ENCODE measurements around the gene BAHCC1.

BAHCC1 gene

DNA sequence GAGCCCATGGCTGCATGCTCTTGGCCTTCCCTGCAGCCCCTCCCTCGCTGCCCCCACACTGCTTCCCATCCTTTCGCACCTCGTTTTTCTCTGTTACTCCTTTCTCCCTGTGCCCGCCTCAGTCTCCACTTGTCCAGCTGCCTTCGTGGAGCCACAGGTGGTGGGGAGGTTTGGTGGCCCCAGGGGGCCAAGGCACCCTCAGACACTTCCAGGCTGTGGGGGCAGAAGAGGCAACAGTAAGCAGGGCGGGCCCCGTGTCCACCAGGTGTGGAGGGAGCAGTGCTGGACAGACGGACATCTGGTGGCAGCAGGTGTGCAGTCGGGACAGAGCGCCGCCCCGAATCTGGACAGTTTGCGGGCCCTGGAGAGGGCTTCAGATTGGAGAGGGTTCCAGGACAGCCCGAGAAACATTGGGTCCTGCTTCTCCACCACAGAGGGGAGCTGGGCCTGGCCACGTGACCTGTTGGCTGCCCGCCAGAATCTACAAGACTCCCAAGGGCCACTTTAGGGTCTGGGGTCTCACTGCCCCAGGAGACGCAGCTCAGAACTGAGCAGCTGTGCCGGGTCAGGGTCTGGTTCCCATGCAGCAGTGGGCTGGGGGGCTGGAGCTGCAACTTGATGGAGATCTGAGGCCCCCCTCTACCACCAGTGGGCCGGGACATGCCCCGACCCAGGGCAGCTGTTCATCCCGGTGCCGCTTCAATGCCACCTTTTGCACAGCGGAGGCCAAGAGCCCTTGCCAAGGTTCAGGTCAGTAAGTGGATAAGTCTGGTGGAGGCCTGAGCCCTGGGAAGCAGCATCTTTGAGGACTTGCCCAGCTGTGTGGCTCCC is 22.8 kb downstream of the BAHCC1 start:
- TF ChIP-seq CTCF (IDR thresholded peaks at IDR 0.05; ENCODE audit: insufficient read depth, low read depth, low read length, missing control alignments), result no peak
- no peak overlapping the region for H3K4me3 ChIP-seq (ENCODE audit: low read length)
- no peak for DNase-seq (ENCODE audit: low read depth)

DNA sequence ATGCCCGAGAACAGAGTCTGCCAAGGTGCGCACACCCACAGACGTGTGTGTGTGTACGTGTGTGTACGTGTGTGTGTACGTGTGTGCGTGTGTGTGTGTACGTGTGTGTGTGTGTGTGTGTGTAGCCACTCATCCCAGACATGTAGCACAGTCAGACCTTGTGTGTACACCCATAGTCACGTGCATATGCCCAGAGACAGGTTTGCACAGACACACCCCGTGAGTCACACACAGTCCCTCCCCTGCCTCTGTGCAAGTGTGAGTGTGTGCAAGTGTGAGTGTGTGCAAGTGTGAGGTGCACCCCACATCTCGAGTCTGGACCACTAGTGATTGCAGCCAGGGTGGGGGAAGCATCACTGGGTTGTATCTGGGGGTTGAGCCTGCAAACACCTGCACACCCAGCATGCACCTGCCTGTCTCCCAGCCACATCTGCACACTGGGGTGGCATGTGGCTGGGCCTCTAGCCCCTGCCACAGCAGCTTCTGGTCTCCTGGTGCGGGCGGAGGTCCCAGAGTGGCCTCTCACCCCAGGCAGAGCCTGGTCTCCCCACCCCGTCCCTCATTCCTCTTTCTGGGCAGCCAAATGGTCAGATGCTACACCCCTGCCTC is 23.6 kb downstream of the BAHCC1 start:
- H3K4me3 ChIP-seq (ENCODE audit: low read length), result no peak overlapping the region
- peak; percentile 90 for DNase-seq (ENCODE audit: low read depth)
- TF ChIP-seq CTCF (IDR thresholded peaks at IDR 0.05; ENCODE audit: insufficient read depth, low read depth, low read length, missing control alignments), result no peak

GRCh38 chr17:81419319-81419885 is 24.1 kb downstream of the BAHCC1 start:
- H3K4me3 ChIP-seq (ENCODE audit: low read length), result peak overlapping the region; percentile 21
- DNase-seq (ENCODE audit: low read depth), result peak; percentile 81
- TF ChIP-seq CTCF (IDR thresholded peaks at IDR 0.05; ENCODE audit: insufficient read depth, low read depth, low read length, missing control alignments), result no peak

DNA sequence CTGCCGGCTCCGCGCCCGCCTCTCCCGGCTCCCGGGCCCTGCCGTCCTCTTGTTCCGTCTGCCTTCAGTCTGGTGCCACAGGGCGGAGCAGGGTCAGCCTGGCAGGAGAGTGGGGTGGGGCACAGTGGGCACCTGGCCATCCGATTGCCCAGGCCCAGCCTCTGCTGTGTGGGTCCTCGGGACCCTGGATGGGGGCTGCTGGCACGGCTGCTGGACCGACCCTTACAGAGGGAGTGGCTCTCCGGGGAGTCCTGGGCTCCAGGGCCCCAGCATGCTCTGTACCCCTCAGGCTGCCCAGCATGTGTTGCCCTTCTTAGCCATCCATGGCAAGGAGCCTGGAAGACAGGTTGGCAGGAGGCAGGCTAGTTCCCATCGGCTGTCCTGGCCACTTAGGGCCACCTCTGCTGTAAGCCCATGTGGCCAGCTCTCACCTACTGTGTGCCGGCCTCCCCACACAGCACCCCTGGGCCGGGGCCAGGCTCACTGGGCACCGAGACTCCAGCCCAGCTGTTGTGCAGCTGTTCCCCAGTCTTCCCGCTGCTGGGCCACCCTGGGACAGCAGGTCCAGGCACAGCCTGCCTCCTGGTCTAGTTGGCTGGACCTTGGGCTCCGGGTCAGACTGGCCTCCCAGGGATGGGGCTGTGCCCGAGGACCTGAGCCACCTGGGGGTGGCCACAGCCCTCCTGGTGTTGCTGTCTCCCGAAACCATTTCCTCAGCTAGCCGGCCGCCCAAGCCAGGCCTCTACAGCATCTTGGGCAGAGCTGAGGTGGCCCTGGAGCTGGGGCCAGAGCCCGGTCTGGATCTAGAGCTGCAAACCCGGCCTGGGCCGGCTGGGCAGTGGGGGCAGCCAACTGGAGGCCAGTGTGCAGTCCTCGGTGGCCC is 24.9 kb downstream of the BAHCC1 start:
- TF ChIP-seq CTCF (IDR thresholded peaks at IDR 0.05; ENCODE audit: insufficient read depth, low read depth, low read length, missing control alignments), result no peak
- no peak for DNase-seq (ENCODE audit: low read depth)
- H3K4me3 ChIP-seq (ENCODE audit: low read length), result peak overlapping the region; percentile 21

- no peak overlapping the region for H3K4me3 ChIP-seq (ENCODE audit: low read length)
These were observed 25.7 kb downstream of the BAHCC1 start for GRCh38 chr17:81420769-81421462.

More at GRCh38 chr17:81420769-81421462, 25.7 kb downstream of the BAHCC1 start:
- no peak for DNase-seq (ENCODE audit: low read depth)
- TF ChIP-seq CTCF (IDR thresholded peaks at IDR 0.05; ENCODE audit: insufficient read depth, low read depth, low read length, missing control alignments), result no peak
